HL-60/S4 treated with phorbol 12-myristate 13-acetate at 8.2 ng/mL for 4 days and 3 days (cell line): ENCODE data around the gene CTIF.

Experiments
- in situ Hi-C: fragments of 300-500 bp; cut with MboI; formaldehyde crosslinking; loops from 2 replicates; pipeline ENCODE4 v1.15.0; 2022; ENCODE audit warnings: low sequenced_read_pairs

The CTIF gene

DNA sequence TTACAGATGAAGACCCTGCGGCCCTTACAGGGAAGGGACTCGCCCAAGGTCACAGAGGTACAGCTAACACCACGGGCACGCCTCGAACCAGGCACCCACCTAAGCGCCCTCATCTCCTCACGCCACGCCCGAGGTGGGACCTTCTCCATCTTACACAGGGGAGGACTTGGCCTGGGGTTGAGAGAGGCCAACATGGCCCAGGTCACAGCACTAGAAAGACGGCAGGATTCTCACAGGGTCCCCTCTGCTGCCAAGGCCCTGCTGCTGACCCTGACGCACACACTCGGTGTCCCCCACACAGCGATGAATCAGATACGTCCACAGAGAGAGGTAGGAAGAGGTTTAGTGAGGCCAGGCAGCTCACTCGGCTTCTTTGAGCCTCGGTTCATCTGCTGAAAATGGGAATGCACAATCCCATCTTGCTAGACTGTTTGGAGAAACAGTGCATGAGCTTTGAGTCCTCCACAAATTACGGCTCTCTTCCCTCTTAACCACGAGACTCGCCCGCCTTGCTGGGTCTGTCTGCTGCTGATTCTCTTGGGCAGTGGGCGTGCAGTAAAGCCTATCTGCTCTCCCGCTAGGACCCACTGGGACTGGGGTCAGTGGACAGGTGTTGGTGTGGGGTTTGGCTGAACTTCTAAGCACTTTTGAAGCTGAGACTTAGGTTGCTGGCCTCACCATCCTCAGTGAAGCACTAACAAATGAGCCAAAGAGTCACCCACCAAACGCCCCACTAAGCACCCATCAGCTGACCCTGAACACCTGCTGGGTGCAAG, 332.7 kb downstream of the CTIF start:
- in situ Hi-C loops, result no loop called here

DNA sequence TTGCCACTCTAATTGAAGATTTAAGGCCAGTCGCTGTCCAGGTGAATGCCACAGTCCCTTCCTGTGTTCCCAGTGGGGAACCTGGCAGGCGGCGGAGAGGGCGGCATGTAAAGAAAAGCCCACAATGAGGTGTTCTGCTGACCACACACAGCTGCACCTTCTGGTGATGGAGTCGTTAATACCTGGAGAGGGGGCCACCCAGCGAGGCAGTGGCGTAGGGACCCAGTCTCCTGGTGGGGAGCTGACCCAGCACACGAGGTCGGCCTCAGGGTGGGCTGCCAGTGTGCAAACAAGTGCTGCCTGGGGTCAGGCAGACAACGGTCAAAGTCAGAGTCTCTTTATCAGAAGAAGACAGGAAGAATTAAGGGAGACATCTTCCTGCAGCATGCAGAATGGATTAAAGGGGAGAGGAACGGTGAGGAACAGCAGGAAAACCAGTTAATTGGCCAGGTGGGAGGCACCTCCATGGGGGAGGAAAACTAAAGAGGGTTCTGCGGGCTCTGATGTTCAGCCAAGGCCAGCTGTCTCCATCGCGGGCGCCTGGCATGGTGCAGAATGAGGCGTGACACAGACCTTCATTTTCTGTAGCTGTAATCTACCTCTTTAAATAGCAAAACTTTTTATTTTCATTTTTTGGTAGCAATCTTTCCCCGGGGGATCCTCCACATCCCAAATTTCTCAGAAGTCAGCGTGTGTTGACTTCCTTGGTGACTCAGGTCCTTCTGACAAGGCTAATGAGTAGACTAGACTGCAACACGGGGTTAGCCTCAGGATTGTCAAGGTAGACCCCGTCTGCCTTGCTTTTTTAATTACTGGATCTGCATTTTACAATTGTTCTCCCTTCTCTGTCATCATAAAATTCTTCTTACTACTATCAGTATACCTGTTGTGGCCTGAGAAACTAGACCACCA, 333.7 kb downstream of the CTIF start:
- in situ Hi-C loops, result no loop called here

DNA sequence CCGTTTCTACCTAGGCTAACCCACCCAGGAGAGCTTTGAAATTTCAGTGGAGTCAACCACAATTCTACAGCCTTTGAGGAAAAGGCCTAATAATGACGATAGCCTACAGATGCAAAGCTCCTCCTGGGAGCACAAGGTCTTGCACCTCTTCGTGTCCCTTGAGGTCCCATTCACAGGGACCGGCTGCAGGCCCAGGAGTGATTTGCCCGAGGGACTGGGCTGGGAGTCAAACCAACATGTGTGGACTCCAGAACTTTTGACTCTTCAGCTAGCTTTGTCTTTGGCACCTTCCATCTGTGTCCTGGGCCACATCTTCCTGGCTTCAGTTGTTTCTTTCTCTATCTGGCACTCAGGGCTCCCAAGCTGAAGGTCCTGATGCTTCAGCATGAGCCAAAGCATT, 335.4 kb downstream of the CTIF start:
- in situ Hi-C loops, result no loop called here

DNA sequence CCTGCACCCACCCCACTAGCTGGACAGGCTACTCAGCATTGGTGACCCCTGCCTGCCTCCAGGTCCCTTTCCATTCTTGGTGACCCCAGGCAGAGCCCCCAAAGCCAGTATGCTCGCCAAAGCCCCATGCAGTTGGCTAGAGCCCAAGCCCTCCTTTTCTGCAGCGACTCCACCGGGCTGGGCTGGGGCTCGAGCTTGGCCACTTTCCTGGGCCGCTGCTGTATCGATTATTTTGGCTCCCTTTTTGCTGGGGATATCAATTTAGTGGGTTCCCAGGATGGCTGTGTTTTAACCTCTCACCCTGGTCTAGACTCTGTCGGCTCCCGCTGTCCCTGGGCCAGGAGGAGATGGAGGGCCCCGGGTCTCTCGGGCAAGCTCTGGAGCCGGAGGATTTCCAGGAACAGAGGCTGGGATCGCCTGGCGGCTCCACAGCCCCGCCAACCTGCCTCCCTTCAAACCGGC, 335.9 kb downstream of the CTIF start:
- in situ Hi-C loops, result no loop called here

GRCh38 chr18:48875314-48875941, 336.6 kb downstream of the CTIF start:
- in situ Hi-C loops, result no loop called here

DNA sequence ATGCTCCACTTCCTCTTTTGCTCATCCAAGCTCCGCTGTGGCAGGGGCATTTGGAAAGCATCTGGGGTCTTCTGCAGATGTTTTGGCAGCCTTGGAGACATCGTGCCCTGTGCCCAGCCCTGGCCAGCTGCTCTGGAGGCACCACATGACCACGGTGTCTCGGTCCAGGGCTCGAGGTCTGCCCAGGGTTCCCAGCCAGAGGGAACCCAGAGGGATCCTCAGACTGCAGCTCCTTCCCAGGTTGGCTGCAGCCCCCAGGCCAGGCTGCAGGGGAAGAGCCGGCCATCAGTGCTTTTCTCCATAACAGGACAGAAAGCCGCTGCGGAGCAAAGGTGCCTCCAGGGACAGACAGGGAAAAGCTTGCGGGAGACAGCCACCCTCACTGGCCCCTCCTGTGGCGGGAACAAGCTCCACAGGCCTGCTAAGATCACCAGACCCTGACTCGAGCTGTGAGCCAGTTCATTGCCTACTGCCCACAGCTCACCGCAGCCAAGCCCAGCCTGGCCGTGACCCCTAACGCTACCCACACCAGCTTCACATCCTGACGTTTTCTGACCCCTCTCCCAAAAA, 337.2 kb downstream of the CTIF start:
- in situ Hi-C loops, result no loop called here

DNA sequence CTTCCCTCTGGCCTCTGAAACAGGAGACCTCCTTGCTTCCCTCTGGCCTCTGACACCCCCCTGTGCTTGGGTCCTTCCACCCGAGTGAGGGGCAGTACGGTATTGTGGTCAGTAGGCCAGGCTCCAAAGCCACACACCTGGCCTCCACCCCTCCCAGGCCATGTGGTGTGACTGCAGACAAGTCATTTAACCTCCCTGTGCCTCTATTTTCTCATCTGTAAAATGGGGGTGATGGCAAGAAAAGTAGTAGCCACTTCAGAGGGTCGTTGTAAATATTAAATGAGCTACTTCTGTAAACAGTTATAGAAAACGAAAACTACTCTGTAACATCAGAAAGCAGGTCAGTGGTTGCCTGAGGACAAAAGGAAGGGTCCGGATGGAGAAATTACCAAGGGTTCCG, 337.8 kb downstream of the CTIF start:
- in situ Hi-C loops, result no loop called here

GRCh38 chr18:48877941-48878340, 339.1 kb downstream of the CTIF start:
- in situ Hi-C loops, result no loop called here

DNA sequence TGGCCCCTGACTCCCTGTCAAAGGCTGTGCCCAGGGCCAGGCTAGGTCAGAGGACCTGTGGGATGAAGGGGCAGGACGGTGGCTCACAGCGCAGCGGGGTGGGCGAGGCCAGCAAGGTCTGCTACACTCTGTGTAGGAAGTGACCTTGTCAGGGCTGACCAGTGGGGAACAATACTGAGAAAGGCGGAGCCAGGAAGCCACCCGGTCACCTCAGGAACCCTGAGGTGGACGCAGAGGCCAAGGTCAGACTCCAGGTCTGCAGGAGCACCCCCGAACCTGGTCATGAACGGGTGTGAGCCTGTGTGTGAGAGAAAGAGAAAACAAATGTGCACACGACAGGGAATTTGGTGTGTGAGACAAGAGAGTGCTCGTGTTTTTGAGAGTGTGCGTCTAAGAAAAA, 339.6 kb downstream of the CTIF start:
- in situ Hi-C loops, result no loop called here

DNA sequence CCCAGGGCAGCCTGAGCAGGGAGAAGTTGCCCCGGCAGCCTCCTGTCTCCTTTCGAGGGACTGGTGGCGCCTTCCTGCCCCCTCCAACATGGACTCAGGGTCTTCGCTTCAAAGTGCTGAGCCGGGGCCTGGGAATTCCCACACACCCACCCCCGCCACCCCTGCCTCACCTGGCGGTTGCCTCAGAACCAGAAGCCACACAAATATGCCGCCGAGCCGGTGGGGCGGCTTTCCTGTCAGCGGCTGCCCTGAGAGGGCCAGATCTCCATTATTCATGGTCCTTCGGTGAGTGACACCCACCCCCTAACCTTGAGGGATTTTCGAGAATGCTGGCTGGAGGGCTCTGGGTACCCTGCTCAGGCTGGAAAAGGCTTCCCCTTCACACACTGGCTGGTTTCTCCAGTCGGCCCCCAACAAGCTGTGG, 340.2 kb downstream of the CTIF start:
- in situ Hi-C loops, result no loop called here

DNA sequence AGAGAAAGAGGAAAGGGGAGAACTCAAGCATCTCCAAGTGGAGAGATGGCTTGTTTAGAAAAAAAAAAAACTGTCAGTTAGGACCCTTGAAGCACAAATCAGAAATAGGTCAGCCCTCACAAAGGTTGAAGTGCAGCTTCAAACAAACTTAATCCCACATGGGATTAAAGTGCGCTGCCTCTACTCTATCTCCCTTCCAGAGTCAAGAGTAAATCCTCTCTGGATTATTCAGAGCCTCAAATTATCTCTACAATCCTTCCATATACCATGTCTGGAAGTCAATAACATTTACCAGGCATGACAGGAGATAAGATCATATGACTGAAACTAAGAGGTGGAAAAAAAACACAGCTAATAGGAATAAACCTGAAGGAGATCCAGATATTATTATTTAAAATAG, 342.1 kb downstream of the CTIF start:
- in situ Hi-C loops, result no loop called here

GRCh38 chr18:48882379-48882778, 343.5 kb downstream of the CTIF start:
- in situ Hi-C loops, result no loop called here

- in situ Hi-C loops, result no loop called here
These were observed 345.5 kb downstream of the CTIF start for GRCh38 chr18:48884306-48884705.

DNA sequence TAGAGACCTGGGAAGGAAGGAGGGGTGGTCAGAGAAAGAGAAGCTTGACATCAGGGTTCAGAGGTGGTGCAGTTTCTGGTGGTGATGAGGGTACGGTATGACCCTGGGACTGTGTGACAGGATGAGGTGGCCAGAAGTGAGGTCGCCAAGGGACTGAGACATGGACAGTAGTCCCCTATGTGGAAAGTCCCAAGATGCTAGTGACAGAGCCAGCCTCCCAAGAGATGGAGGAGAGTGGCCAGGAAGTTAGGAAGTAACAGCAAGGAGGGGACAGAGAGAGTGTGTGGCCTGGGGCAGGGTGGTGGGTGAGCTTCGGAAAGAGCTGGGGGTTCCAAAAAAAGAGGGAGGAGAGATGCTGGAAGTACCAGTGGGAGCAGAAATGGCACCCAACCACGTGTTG, 345.9 kb downstream of the CTIF start:
- in situ Hi-C loops, result no loop called here

GRCh38 chr18:48885266-48885923, 346.6 kb downstream of the CTIF start:
- in situ Hi-C loops, result no loop called here

DNA sequence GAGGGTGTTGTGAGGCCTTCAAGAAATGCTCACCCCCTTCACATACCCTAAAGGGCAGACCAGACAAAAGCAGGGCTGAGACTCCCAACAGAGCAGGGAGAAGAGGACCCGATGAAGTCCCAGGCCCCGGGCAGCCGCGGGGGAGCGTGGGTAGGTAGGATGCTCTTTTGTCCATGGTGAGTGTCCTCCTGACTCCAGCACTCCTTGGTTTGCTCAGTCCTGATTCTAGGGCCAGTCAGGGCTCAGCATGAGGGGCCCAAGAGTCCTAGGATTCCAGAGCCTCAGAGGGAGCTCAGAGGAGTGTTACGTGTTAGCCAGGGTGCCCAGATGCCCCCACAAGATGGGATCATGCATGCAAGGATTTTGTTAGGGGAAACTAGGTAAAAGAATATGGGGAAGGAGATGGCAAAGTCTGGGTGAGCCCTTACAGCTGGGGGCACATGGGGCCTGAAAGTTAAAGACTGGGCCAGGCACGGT, 347.1 kb downstream of the CTIF start:
- in situ Hi-C loops, result no loop called here

GRCh38 chr18:48886520-48887293, 347.9 kb downstream of the CTIF start:
- in situ Hi-C loops, result no loop called here

DNA sequence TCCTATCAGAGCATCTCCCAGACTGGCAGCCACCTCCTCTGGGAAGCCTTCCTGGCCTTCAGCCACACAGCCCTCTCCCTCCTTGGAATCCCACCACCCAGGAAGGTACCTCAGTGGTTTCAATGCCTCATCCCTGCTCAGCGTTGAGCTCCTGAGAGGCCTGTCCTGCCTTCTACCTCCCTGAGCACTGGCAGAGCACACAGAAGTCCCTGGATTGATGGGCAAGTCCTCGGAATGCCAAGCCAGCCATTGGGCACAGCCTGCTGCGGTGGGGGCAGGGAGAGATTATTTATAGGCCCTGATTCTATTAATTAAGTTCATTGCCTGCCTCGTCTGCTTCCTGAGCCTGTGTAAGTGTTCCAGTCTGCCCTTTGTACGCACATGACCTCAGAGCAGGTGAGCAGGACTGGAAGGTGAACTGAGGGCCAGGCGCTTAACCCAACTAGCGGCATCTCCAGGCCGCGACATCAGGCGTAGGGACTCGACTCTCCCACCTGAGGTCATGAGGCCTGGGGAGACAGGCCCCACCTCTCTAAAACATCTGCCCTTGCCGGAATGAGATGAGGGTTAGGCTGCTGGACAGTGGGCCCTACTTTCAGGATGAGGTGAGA, 348.6 kb downstream of the CTIF start:
- in situ Hi-C loops, result no loop called here
